ENCODE measurements around the gene ITGA8.
"Not testable (repeated sequence)": the region's sequence is repeated elsewhere in the genome, so short reads cannot be mapped to it uniquely, and the experiment has no call there.

Gene ITGA8

DNA sequence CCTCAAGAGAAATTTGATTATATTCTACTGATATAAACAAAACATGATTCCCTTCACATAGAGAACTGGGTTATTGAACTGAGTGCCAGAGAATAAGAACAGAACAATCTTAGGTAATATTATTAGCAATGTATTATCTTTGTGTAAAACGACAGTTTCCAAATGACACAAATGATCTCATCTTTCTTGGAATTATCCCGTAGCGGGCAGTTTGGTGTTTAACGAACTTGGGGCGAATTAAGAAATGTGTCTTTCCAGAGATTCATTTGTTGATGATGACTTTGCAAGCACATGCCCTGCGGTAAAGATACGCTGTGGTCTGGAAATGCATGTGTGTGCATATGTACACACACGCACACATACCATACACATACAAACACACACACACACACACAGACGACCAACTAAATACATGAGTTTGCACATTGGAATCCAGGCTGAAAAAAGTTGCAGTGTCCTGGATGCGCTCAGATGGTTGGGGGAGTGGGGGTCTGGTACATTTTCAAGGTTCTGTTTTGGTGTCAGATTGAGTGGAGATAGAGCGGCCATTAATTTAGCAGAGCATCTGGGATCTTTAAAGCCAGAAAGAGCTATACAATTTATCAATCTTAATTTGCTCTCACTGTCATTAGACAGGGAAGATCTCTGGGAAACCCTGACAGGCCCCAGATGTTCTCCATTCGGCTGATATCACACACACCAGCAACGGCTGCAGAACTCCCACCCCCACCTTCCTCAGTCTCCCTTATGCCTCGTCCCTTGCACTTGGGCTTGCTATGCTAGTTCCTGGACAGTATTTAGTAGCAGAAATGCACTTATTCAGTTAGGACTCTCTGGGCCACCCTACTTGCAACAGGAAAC lies 236.3 kb downstream of the ITGA8 start:
- H3K27me3 ChIP-seq (ENCODE audit: control insufficient read depth in 1 of 2, insufficient read depth in 2 of 2, low read length in 2 of 2): no peaks in the 10 kb centered on the region
- no peaks in the 10 kb centered on the region for H3K36me3 ChIP-seq (ENCODE audit: control insufficient read depth in 1 of 2, insufficient read depth in 2 of 2, low read length in 2 of 2)
- H3K9ac ChIP-seq (ENCODE audit: low read depth in 1 of 2, low read length in 2 of 2): no peak overlapping the region
- H3K4me1 ChIP-seq (ENCODE audit: control insufficient read depth in 1 of 2, insufficient read depth in 2 of 2, low read length in 2 of 2): no peaks in the 10 kb centered on the region
- H3K27ac ChIP-seq (ENCODE audit: low read depth, low read length): no peak overlapping the region
- H3K4me3 ChIP-seq (ENCODE audit: low read depth in 1 of 2, low read length in 2 of 2): no peak overlapping the region
- H3K9me3 ChIP-seq (ENCODE audit: control insufficient read depth in 1 of 2, low read length in 2 of 2): no peaks in the 10 kb centered on the region

DNA sequence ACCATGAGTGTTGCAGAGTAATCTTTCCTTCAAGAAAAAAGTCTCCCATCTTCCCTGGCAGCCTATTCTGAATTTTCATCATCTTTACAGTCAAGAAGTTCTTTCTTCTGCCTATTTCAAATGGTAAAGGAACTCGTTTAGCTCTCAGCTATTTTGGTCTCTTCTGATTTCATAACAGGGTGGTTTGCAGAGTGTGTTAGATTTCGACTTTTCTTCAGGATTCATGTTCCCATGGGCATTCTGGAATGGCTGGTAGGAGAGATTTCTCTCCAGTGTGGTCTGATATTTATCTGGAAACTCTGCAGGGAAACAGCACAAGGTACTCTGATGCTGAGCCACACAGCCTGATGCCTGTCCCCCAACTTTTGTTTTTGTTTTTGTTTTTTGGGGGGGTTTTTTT lies 237.6 kb downstream of the ITGA8 start:
- Histone ChIP-seq H3K27ac (ENCODE audit: low read depth, low read length) (no peak overlapping the region), H3K4me1 (ENCODE audit: control insufficient read depth in 1 of 2, insufficient read depth in 2 of 2, low read length in 2 of 2) (no peaks in the 10 kb centered on the region), H3K4me3 (ENCODE audit: low read depth in 1 of 2, low read length in 2 of 2) (no peak overlapping the region), H3K9me3 (ENCODE audit: control insufficient read depth in 1 of 2, low read length in 2 of 2) (no peaks in the 10 kb centered on the region), H3K27me3 (ENCODE audit: control insufficient read depth in 1 of 2, insufficient read depth in 2 of 2, low read length in 2 of 2) (no peaks in the 10 kb centered on the region), H3K36me3 (ENCODE audit: control insufficient read depth in 1 of 2, insufficient read depth in 2 of 2, low read length in 2 of 2) (no peaks in the 10 kb centered on the region), H3K9ac (ENCODE audit: low read depth in 1 of 2, low read length in 2 of 2) (no peak overlapping the region)

DNA sequence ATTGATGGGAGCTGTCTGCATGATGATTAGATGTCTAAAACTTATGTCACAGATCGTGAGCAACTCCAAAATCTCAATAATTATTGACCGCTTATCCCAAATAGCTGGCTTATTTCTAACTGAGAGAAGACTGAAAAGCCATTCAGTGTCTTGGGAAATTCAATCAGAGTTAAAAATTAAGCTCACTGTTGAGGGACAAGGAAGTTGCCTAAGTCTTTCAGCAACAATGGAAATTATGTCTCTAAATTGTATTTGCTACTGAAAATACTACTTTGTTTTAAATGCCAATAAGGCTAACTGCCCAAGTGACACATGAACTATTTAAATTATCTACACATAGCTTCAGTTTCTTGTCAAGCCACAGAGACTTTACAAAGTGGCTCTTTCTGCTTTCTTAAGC lies 240.8 kb downstream of the ITGA8 start:
- Histone ChIP-seq H3K9ac (ENCODE audit: low read depth in 1 of 2, low read length in 2 of 2) (no peak overlapping the region), H3K27ac (ENCODE audit: low read depth, low read length) (no peak overlapping the region)

DNA sequence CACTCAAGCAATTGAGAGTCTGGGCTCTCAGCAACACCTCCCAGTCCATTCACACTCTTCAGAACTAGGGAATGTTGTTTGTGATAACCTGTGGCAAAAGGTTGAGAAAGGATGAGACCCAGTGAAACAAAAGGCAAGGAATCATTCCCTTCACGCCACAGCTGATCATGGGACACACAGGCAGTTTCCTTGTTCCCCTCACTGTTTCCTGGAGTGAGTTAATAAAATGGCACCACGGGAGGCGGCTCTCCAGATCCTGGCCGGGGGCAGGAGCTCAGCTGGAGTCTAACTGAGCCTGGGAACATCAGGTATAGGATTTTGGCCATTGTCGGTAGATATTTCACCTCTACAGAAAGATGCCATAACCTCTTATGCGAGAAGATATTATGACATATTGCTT lies 241.3 kb downstream of the ITGA8 start:
- Histone ChIP-seq H3K4me3 (ENCODE audit: low read depth in 1 of 2, low read length in 2 of 2) (no peak overlapping the region), H3K27ac (ENCODE audit: low read depth, low read length) (no peak overlapping the region), H3K9me3 (ENCODE audit: control insufficient read depth in 1 of 2, low read length in 2 of 2) (no peaks in the 10 kb centered on the region), H3K4me1 (ENCODE audit: control insufficient read depth in 1 of 2, insufficient read depth in 2 of 2, low read length in 2 of 2) (no peaks in the 10 kb centered on the region), H3K36me3 (ENCODE audit: control insufficient read depth in 1 of 2, insufficient read depth in 2 of 2, low read length in 2 of 2) (no peaks in the 10 kb centered on the region), H3K9ac (ENCODE audit: low read depth in 1 of 2, low read length in 2 of 2) (no peak overlapping the region), H3K27me3 (ENCODE audit: control insufficient read depth in 1 of 2, insufficient read depth in 2 of 2, low read length in 2 of 2) (no peaks in the 10 kb centered on the region)

More for the DNA sequence above, 240.8 kb downstream of the ITGA8 start:
- Histone ChIP-seq H3K4me1 (ENCODE audit: control insufficient read depth in 1 of 2, insufficient read depth in 2 of 2, low read length in 2 of 2) (no peaks in the 10 kb centered on the region), H3K36me3 (ENCODE audit: control insufficient read depth in 1 of 2, insufficient read depth in 2 of 2, low read length in 2 of 2) (no peaks in the 10 kb centered on the region), H3K9me3 (ENCODE audit: control insufficient read depth in 1 of 2, low read length in 2 of 2) (no peaks in the 10 kb centered on the region), H3K27me3 (ENCODE audit: control insufficient read depth in 1 of 2, insufficient read depth in 2 of 2, low read length in 2 of 2) (no peaks in the 10 kb centered on the region), H3K4me3 (ENCODE audit: low read depth in 1 of 2, low read length in 2 of 2) (no peak overlapping the region)

DNA sequence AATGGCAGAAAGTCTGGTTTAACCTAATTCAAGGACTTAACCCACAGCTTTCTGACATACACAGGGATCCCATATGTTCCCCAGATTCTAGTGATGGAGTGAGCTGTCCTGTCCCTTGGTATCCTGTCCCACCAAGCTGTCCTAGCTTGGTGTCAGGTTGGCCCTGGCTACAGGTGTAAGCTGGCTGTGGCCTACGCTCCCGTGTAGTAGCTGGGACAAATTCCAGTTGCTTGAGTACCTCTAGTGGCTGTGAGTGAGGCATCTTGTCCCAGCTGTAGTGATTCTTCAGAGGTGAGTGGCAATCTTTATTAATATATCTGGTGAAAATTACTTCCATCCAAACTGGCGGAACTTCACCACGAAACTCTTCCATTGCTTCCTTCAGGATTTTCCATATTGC lies 243.4 kb downstream of the ITGA8 start:
- H3K4me3 ChIP-seq (ENCODE audit: low read depth in 1 of 2, low read length in 2 of 2): no peak overlapping the region
- no peak overlapping the region for H3K27ac ChIP-seq (ENCODE audit: low read depth, low read length)
- H3K9me3 ChIP-seq (ENCODE audit: control insufficient read depth in 1 of 2, low read length in 2 of 2): no peaks in the 10 kb centered on the region
- no peaks in the 10 kb centered on the region for H3K4me1 ChIP-seq (ENCODE audit: control insufficient read depth in 1 of 2, insufficient read depth in 2 of 2, low read length in 2 of 2)
- H3K36me3 ChIP-seq (ENCODE audit: control insufficient read depth in 1 of 2, insufficient read depth in 2 of 2, low read length in 2 of 2): no peaks in the 10 kb centered on the region
- no peaks in the 10 kb centered on the region for H3K27me3 ChIP-seq (ENCODE audit: control insufficient read depth in 1 of 2, insufficient read depth in 2 of 2, low read length in 2 of 2)
- H3K9ac ChIP-seq (ENCODE audit: low read depth in 1 of 2, low read length in 2 of 2): no peak overlapping the region

DNA sequence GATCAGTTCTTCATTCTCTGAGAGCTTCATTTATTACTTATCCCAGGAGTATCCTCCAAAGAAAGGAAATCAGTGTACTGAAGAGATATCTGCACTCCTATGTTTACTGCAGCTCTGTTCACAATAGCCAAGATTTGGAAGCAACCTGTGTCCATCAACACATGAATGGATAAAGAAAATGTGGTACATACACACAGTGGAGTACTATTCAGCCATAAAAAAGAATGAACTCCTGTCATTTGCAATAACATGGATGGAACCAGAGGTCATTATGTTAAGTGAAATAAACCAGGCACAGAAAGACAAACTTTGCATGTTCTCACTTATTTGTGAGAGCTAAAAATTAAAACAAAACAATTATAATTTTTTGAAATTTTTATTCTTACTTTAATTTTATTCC lies 244.3 kb downstream of the ITGA8 start:
- not testable (repeated sequence) for H3K27me3 ChIP-seq (ENCODE audit: control insufficient read depth in 1 of 2, insufficient read depth in 2 of 2, low read length in 2 of 2); H3K4me1 ChIP-seq (ENCODE audit: control insufficient read depth in 1 of 2, insufficient read depth in 2 of 2, low read length in 2 of 2); H3K27ac ChIP-seq (ENCODE audit: low read depth, low read length); H3K36me3 ChIP-seq (ENCODE audit: control insufficient read depth in 1 of 2, insufficient read depth in 2 of 2, low read length in 2 of 2); H3K4me3 ChIP-seq (ENCODE audit: low read depth in 1 of 2, low read length in 2 of 2); H3K9ac ChIP-seq (ENCODE audit: low read depth in 1 of 2, low read length in 2 of 2); H3K9me3 ChIP-seq (ENCODE audit: control insufficient read depth in 1 of 2, low read length in 2 of 2)

DNA sequence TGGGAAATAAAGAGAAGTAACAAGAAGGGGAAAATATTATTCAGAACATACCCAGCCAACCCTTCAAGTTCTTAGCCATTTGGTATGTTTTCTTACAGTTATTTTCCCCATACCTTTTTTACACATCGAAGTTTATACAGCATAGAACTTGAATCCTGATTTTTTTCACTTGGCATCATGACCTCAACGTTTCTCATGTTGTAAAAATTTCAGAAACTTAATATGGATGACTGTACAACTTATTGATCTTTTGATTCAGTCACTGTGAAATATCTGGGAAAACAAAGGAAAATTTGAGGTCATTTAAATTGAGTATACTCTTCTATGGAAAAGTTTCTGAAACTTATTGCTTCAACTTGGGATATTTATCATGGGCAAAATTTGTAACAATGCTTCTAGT lies 245.1 kb downstream of the ITGA8 start:
- Histone ChIP-seq H3K27ac (ENCODE audit: low read depth, low read length) (no peak overlapping the region), H3K4me3 (ENCODE audit: low read depth in 1 of 2, low read length in 2 of 2) (no peak overlapping the region), H3K36me3 (ENCODE audit: control insufficient read depth in 1 of 2, insufficient read depth in 2 of 2, low read length in 2 of 2) (no peaks in the 10 kb centered on the region), H3K27me3 (ENCODE audit: control insufficient read depth in 1 of 2, insufficient read depth in 2 of 2, low read length in 2 of 2) (no peaks in the 10 kb centered on the region), H3K9me3 (ENCODE audit: control insufficient read depth in 1 of 2, low read length in 2 of 2) (no peaks in the 10 kb centered on the region), H3K9ac (ENCODE audit: low read depth in 1 of 2, low read length in 2 of 2) (no peak overlapping the region), H3K4me1 (ENCODE audit: control insufficient read depth in 1 of 2, insufficient read depth in 2 of 2, low read length in 2 of 2) (no peaks in the 10 kb centered on the region)

DNA sequence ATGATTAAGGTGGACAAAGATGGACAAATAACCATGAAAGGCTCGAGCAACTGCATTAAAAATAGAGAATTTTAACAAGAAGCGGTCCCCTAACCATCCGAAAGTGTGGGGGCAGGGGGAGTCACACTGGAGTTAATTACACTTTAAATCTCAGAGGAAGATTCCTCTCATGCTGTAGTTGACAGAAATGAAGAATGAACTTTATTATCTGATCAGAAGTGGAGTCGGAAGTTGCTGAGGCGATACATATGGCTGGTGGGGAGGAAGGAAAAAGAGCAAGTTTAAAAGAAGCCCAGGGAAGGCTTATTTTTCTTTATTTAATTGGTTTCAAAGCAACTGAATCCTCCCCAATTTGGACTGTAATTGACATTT lies 246.3 kb downstream of the ITGA8 start:
- Histone ChIP-seq H3K27ac (ENCODE audit: low read depth, low read length) (no peak overlapping the region), H3K4me1 (ENCODE audit: control insufficient read depth in 1 of 2, insufficient read depth in 2 of 2, low read length in 2 of 2) (no peaks in the 10 kb centered on the region), H3K27me3 (ENCODE audit: control insufficient read depth in 1 of 2, insufficient read depth in 2 of 2, low read length in 2 of 2) (no peaks in the 10 kb centered on the region), H3K36me3 (ENCODE audit: control insufficient read depth in 1 of 2, insufficient read depth in 2 of 2, low read length in 2 of 2) (no peaks in the 10 kb centered on the region), H3K4me3 (ENCODE audit: low read depth in 1 of 2, low read length in 2 of 2) (no peak overlapping the region), H3K9me3 (ENCODE audit: control insufficient read depth in 1 of 2, low read length in 2 of 2) (no peaks in the 10 kb centered on the region), H3K9ac (ENCODE audit: low read depth in 1 of 2, low read length in 2 of 2) (no peak overlapping the region)

DNA sequence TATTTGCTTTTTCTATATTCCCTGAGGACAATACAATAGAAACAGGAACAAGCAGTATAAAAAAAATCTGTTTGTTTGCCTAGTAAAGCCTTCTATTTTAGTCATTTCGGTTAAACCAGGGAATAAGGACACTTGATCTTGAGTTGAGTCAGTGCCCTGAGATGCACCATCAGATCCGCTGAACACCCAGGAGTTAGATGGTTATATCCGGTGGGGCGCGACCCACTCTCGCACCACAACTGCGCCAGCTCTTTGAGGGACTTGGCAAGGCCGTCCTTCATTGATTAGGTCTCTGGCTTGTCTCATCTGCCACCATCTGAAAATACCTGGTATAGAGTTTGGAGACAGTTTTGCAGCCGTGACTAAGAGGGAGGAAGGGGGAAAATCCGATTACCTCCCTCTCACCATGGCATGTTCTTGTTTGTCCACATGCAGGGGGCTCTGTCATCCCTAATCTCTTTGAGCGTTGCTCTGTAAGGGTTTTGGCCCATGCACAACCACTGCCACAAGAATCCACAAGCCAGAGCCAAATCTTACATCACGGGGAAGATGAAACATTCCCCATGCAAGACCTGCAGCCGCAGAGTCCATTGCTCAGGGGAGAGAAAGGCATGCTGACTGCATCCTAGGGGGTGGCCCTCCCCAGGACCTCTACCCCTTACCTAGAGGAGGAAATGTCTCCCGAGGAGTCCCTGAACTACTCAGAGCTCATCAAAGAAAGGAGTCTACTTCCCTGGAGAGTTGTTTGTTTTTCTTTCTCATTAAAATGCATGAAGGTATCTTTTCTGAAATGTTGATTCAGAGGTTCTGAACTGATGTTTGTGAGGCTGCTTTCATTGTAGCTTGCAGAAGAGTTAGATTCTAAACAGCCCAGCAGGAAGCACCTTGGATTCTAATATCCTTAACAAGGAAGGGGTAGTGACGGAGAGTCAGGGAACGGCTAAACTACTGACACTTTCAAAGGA lies 247.0 kb downstream of the ITGA8 start:
- H3K27ac ChIP-seq (ENCODE audit: low read depth, low read length): no peak overlapping the region
- H3K9ac ChIP-seq (ENCODE audit: low read depth in 1 of 2, low read length in 2 of 2): no peak overlapping the region
- H3K4me1 ChIP-seq (ENCODE audit: control insufficient read depth in 1 of 2, insufficient read depth in 2 of 2, low read length in 2 of 2): no peaks in the 10 kb centered on the region
- H3K36me3 ChIP-seq (ENCODE audit: control insufficient read depth in 1 of 2, insufficient read depth in 2 of 2, low read length in 2 of 2): no peaks in the 10 kb centered on the region
- no peaks in the 10 kb centered on the region for H3K9me3 ChIP-seq (ENCODE audit: control insufficient read depth in 1 of 2, low read length in 2 of 2)
- H3K4me3 ChIP-seq (ENCODE audit: low read depth in 1 of 2, low read length in 2 of 2): no peak overlapping the region
- no peaks in the 10 kb centered on the region for H3K27me3 ChIP-seq (ENCODE audit: control insufficient read depth in 1 of 2, insufficient read depth in 2 of 2, low read length in 2 of 2)

DNA sequence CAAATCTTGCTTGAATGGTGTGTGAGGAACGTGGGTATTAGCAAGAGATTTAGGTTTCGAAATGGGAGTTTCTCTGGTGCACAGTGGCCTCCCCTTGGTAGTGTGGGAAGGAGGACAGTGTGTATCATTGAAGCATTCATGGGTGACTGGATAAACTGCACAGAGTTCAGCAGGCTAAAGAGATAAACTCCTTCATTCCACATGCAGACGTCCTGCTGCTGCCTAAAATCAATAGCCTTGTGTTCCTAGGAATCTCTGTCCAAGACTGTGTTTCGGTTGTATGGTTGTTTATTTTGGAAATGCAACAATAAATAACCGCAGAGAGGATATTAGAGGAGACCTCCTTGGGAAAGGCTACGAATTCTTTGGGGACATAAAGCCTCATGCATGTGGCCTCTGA lies 247.7 kb downstream of the ITGA8 start:
- Histone ChIP-seq H3K36me3 (ENCODE audit: control insufficient read depth in 1 of 2, insufficient read depth in 2 of 2, low read length in 2 of 2) (no peaks in the 10 kb centered on the region), H3K27ac (ENCODE audit: low read depth, low read length) (no peak overlapping the region), H3K4me1 (ENCODE audit: control insufficient read depth in 1 of 2, insufficient read depth in 2 of 2, low read length in 2 of 2) (no peaks in the 10 kb centered on the region), H3K27me3 (ENCODE audit: control insufficient read depth in 1 of 2, insufficient read depth in 2 of 2, low read length in 2 of 2) (no peaks in the 10 kb centered on the region), H3K4me3 (ENCODE audit: low read depth in 1 of 2, low read length in 2 of 2) (no peak overlapping the region), H3K9me3 (ENCODE audit: control insufficient read depth in 1 of 2, low read length in 2 of 2) (no peaks in the 10 kb centered on the region), H3K9ac (ENCODE audit: low read depth in 1 of 2, low read length in 2 of 2) (no peak overlapping the region)

Measured in duodenal mucosa (tissue), 2 donors.